HEK293T (cell line): ENCODE results near the gene DSCAM.
"Not testable (repeated sequence)": the region's sequence is repeated elsewhere in the genome, so short reads cannot be mapped to it uniquely, and the experiment has no call there.

ENCODE experiments used
- CTCF ChIA-PET: fragments of 350-600 bp; formaldehyde crosslinking; extraction: SDS; loops from one replicate; lab custom pipeline; 2021; ENCODE audit warnings: antibody characterized with exemption, inconsistent platforms; lab: Yijun Ruan, JAX
- POLR2A ChIA-PET: fragments of 350-600 bp; formaldehyde crosslinking; extraction: SDS; loops from one replicate; lab custom pipeline; 2020; ENCODE audit warnings: antibody characterized with exemption, inconsistent platforms; lab: Yijun Ruan, JAX
- DNase-seq: peaks from one replicate; pipeline ENCODE4 v3.0.0; 2012; ENCODE audit warnings: mixed read lengths; ENCODE audit errors: extremely low spot score
- ARNT ChIP-seq: fragments of 450-650 bp; IDR thresholded peaks from 2 replicates; pipeline ENCODE4 v1.6.1; 2017; ENCODE audit warnings: mild to moderate bottlenecking
- BHLHE40 ChIP-seq: fragments of 450-650 bp; IDR thresholded peaks from 2 replicates; pipeline ENCODE4 v1.6.1; 2016; ENCODE audit warnings: mild to moderate bottlenecking, moderate library complexity, borderline replicate concordance
- CTBP1 ChIP-seq: fragments of 450-650 bp; IDR thresholded peaks from 2 replicates; pipeline ENCODE4 v1.6.1; 2016; ENCODE audit warnings: borderline replicate concordance
- ELF4 ChIP-seq: fragments of 450-650 bp; IDR thresholded peaks from 2 replicates; pipeline ENCODE4 v1.6.1; 2017; ENCODE audit warnings: antibody characterized with exemption
- FOXA1 ChIP-seq: fragments of 450-650 bp; IDR thresholded peaks from 2 replicates; pipeline ENCODE4 v1.6.1; 2016; ENCODE audit warnings: mild to moderate bottlenecking
- FOXK2 ChIP-seq: fragments of 450-650 bp; IDR thresholded peaks from 2 replicates; pipeline ENCODE4 v1.6.1; 2016; ENCODE audit warnings: mild to moderate bottlenecking
- FOXM1 ChIP-seq: fragments of 450-650 bp; IDR thresholded peaks from 2 replicates; pipeline ENCODE4 v1.6.1; 2017; ENCODE audit warnings: mild to moderate bottlenecking, borderline replicate concordance
- HDGF ChIP-seq: fragments of 450-650 bp; IDR thresholded peaks from 2 replicates; pipeline ENCODE4 v1.6.1; 2017; ENCODE audit warnings: antibody characterized with exemption, borderline replicate concordance
- L3MBTL2 ChIP-seq: fragments of 450-650 bp; conservative IDR thresholded peaks from 2 replicates; pipeline ENCODE4 v1.6.1; 2016; ENCODE audit warnings: mild to moderate bottlenecking
- LEF1 ChIP-seq: fragments of 450-650 bp; IDR thresholded peaks from 2 replicates; pipeline ENCODE4 v1.6.1; 2017; ENCODE audit warnings: mild to moderate bottlenecking, borderline replicate concordance
- NFRKB ChIP-seq: fragments of 450-650 bp; IDR thresholded peaks from 2 replicates; pipeline ENCODE4 v1.6.1; 2016; ENCODE audit warnings: mild to moderate bottlenecking, moderate library complexity
- SP1 ChIP-seq: fragments of 450-650 bp; IDR thresholded peaks from 2 replicates; pipeline ENCODE4 v1.6.1; 2017
- SUZ12 ChIP-seq: fragments of 450-650 bp; IDR thresholded peaks from 2 replicates; pipeline ENCODE4 v1.6.1; 2016; ENCODE audit warnings: mild to moderate bottlenecking
- TARDBP ChIP-seq: fragments of 450-650 bp; IDR thresholded peaks from 2 replicates; pipeline ENCODE4 v1.6.1; 2016
- ZNF384 ChIP-seq: fragments of 450-650 bp; IDR thresholded peaks from 2 replicates; pipeline ENCODE4 v1.6.1; 2016
- TF ChIP-seq, protein P1 (sequence below): fragments of 450-650 bp; IDR thresholded peaks from 2 replicates; pipeline ENCODE4 v1.6.1; 2016

DSCAM gene

DNA sequence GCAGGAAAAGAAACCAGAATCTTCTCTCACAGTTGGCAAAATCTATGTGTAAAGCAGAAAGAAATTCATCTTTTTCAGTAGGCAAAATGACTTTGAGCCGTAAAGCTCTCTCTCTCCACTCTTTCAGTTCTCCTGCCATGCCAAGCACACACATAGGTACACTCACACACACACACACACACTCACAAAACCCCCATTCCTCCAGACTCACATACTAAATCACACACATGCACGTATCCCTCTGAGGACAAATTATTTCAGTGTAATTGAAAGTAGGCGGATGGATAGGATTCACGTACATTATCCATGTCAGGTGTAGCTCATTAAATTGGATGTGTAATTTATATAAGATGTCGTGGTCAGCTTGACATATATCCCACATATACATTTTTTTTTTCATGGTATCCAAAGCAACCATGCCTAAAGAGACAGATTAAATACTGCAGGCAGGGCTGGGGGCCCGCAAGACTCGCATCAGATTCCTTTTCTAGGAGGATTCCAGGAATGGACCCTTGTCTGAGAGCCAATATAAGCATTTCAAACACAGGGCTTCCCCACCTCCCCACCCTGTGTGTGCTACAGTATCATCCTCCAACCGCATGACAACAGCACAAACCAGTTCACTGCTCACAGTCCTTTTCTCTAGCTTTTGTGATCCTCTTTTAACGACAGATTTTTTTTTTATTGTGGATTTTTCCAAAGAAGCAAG is 658.9 kb downstream of the DSCAM start:
- TF ChIP-seq HDGF (no peak), FOXM1 (no peak), LEF1 (no peak), FOXK2 (no peak), ZNF384 (no peak), BHLHE40 (no peak), L3MBTL2 (no peak), ARNT (no peak), NFRKB (no peak), ELF4 (no peak), CTBP1 (no peak), FOXA1 (no peak), TARDBP (no peak), SP1 (no peak), SUZ12 (no peak)
- TF ChIP-seq, protein P1, sequence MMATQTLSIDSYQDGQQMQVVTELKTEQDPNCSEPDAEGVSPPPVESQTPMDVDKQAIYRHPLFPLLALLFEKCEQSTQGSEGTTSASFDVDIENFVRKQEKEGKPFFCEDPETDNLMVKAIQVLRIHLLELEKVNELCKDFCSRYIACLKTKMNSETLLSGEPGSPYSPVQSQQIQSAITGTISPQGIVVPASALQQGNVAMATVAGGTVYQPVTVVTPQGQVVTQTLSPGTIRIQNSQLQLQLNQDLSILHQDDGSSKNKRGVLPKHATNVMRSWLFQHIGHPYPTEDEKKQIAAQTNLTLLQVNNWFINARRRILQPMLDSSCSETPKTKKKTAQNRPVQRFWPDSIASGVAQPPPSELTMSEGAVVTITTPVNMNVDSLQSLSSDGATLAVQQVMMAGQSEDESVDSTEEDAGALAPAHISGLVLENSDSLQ: no peak
- CTCF ChIA-PET: interaction anchor here (1.3 kb wide), 1 partner anchor 45 kb away, joined by 3 read pairs; no protein-coding TSS in a partner anchor
- no peak for DNase-seq
- POLR2A ChIA-PET: no interaction called here

DNA sequence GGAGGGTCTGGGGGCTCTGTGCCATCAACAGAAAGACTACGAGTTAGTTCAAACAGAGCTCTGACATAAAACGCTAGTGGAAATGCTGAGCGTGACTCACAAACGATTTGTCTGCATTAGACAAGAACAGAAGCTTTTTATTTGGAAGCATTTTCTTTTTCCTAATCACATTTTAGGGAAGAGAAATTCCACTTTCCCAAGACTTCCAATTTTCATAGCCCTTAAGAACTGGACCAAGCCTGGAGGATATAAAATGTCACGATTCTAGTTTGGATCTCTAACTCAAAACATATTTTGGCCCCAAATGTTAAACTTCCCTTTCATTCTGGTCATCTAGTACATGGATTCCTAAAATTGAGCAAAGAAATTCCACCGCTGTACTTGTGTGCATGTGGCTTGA is 659.7 kb downstream of the DSCAM start:
- DNase-seq: no peak
- TF ChIP-seq FOXK2: no peak
- no peak for TF ChIP-seq HDGF
- TF ChIP-seq L3MBTL2: no peak
- TF ChIP-seq, protein P1: no peak
- no peak for TF ChIP-seq FOXM1
- TF ChIP-seq SP1: no peak
- TF ChIP-seq TARDBP: no peak
- TF ChIP-seq NFRKB: no peak
- TF ChIP-seq LEF1: no peak
- no peak for TF ChIP-seq ELF4
- no peak for TF ChIP-seq ARNT
- TF ChIP-seq BHLHE40: no peak
- no peak for TF ChIP-seq SUZ12
- TF ChIP-seq ZNF384: no peak
- TF ChIP-seq CTBP1: no peak
- no peak for TF ChIP-seq FOXA1
- ChIA-PET CTCF (interaction anchor here (1.3 kb wide), 1 partner anchor 44 kb away, joined by 3 read pairs; no protein-coding TSS in a partner anchor), POLR2A (no interaction called here)

DNA sequence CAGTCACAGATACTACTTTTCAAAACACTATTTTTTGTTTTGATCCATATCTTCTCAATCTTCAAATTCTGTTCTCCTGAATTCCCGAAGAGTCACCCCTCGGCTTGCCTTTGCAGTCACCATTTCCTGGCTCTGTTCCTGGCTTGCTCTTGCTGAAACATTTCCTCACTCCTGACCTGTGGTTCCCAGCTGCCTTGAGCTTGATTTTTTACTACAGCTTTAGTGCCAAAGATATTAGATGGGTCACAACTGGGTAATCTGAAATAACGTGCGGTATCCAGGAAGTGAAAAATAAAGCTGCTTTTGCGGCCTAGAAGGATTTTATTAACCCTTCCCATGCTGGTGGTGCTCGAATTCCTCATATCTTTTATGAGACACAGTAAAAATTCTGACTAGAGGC is 660.9 kb downstream of the DSCAM start:
- ChIA-PET CTCF (no interaction called here), POLR2A (no interaction called here)
- DNase-seq: no peak
- TF ChIP-seq CTBP1: no peak
- no peak for TF ChIP-seq NFRKB
- TF ChIP-seq ARNT: no peak
- TF ChIP-seq ELF4: no peak

DNA sequence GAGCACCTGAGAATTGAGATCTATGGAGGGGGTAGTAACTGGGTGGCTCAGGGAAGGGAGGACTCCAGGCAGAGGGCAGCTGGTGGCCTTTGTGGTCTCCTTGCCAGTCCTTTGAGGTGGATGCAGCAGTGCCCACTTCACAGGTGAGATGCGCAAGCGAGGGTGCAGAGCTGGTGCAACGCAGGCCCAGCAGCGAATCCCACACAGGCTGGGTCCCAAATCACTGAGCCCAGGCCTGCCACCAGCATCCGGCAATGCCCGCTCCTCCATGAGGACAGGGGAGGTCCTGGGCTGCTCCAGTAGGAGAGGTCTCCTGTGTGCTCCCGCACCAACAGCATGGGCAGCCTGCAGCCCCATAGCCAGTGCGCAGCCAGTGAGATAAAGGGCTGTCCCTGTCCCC is 661.8 kb downstream of the DSCAM start:
- DNase-seq: no peak
- CTCF ChIA-PET: no interaction called here
- TF ChIP-seq FOXM1 (no peak), L3MBTL2 (no peak), SP1 (no peak), HDGF (no peak), ELF4 (no peak), LEF1 (no peak), BHLHE40 (no peak), FOXA1 (no peak), CTBP1 (no peak), FOXK2 (no peak), ARNT (no peak), NFRKB (no peak), SUZ12 (no peak), TARDBP (no peak)
- TF ChIP-seq, protein P1: no peak
- POLR2A ChIA-PET: no interaction called here

DNA sequence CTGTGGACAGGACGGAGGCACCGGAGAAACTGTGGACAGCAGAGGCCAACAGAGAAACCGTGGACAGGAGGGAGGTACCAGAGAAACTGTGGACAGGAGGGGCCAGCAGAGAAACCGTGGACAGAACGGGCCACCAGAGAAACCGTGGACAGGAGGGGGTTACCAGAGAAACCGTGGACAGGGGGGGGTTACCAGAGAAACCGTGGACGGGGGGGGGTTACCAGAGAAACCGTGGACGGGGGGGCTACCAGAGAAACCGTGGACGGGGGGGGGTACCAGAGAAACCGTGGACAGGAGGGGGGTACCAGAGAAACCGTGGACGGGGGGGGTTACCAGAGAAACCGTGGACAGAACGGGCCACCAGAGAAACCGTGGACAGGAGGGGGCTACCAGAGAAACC is 664.5 kb downstream of the DSCAM start:
- POLR2A ChIA-PET, CTCF ChIA-PET, DNase-seq: not testable (repeated sequence)

DNA sequence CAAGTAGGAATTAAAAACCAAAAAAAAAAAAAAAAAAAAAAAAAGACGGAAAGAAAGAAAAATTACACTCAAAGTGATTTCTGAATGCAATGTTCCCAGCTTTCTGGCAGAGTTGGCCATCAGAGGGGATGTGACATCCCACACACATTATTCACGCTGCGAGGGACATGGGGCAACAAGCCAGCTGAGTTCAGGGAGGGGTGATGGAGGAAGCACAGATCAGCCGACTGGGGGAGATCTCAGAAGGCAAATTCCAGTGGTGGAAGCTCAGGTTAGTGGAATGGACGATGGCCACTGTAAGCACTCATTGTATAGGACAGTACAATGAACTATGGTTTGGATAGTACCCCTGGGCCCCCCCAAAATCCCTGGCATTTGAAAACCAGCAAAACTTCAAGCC is 667.8 kb downstream of the DSCAM start:
- ChIA-PET POLR2A (no interaction called here), CTCF (no interaction called here)
- TF ChIP-seq FOXK2 (no peak), ZNF384 (no peak), ELF4 (no peak), BHLHE40 (no peak), FOXM1 (no peak), L3MBTL2 (no peak), LEF1 (no peak), NFRKB (no peak), FOXA1 (no peak), SUZ12 (no peak), CTBP1 (no peak)
- no peak for DNase-seq

DNA sequence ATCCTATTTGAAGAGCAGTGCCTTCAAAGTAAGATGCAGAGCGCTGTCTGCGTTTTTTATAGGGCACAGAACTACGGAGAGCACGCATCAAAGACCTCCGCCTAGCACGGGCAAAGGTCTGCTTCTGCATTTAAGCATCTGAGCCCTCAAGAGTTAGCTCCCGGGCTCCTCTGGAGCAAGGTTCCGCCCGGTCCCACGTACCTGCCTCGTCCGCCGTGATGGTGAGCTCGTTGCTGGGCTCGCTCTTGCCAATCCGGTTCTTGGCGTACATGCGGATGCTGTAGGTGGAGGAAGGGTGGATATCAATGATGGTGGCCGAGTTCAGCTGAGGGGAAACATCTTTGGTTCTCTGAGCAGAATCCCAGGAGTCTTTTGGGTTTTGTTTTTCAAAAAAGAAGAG is 668.2 kb downstream of the DSCAM start:
- CTCF ChIA-PET: no interaction called here
- POLR2A ChIA-PET: no interaction called here
- no peak for DNase-seq
- TF ChIP-seq ZNF384 (no peak), FOXM1 (no peak), FOXK2 (no peak), BHLHE40 (no peak), HDGF (no peak), CTBP1 (no peak), ELF4 (no peak), SP1 (no peak), NFRKB (no peak), L3MBTL2 (no peak), FOXA1 (no peak), TARDBP (no peak)
- TF ChIP-seq, protein P1: no peak
